HAP-1 (cell line): ENCODE measurements around the gene SPRY1.
A peak's percentile ranks its signal among the peaks of the same experiment; 100 is the strongest.

Source experiments
- DNase-seq, 2 experiments: peaks; one replicate each; pipeline ENCODE4 v3.0.0-alpha.2; 2016 to 2020; ENCODE audit warnings: low spot score in 2 of 2
- H3K27me3 ChIP-seq: fragments of 250-450 bp; sonication (Bioruptor Pico); 2 replicates; pipeline ENCODE4 v1.5.1; 2020; ENCODE audit warnings: low read depth, mild to moderate bottlenecking, moderate library complexity
- H3K36me3 ChIP-seq: fragments of 250-450 bp; sonication (Bioruptor Pico); replicated peaks from 2 replicates; pipeline ENCODE4 v1.5.1; 2020; ENCODE audit warnings: mild to moderate bottlenecking
- H3K4me1 ChIP-seq: fragments of 250-450 bp; sonication (Bioruptor Pico); 2 replicates; pipeline ENCODE4 v1.5.1; 2020; ENCODE audit warnings: mild to moderate bottlenecking
- H3K4me3 ChIP-seq: fragments of 250-450 bp; sonication (Bioruptor Pico); 2 replicates; pipeline ENCODE4 v1.5.1; 2020; ENCODE audit warnings: mild to moderate bottlenecking, moderate library complexity
- H3K9me3 ChIP-seq: fragments of 250-450 bp; sonication (Bioruptor Pico); 2 replicates; pipeline ENCODE4 v1.5.1; 2020; ENCODE audit warnings: mild to moderate bottlenecking, moderate library complexity
- in situ Hi-C: fragments of 300-500 bp; cut with MboI; formaldehyde crosslinking; loops from 3 replicates; pipeline ENCODE4 v1.14.3; 2020; ENCODE audit warnings: low sequenced_read_pairs, inconsistent platforms, mixed read lengths

The SPRY1 gene

GRCh38 chr4:123408471-123409084, 12.0 kb downstream of the SPRY1 start:
- in situ Hi-C loops, result no loop called here
- no peak for DNase-seq
- H3K4me3 ChIP-seq, result no peak overlapping the region
- H3K36me3 ChIP-seq, result peaks cover 7% of the 10 kb centered on the region; the same call in 1 of the 2 replicates
- H3K4me1 ChIP-seq, result no peaks in the 10 kb centered on the region
- peaks cover 7% of the 10 kb centered on the region for H3K27me3 ChIP-seq
- H3K9me3 ChIP-seq, result 0 out of 2 replicates have a peak, but pooled peaks cover 2% of the 10 kb centered on the region

GRCh38 chr4:123409334-123409733, 12.7 kb downstream of the SPRY1 start:
- in situ Hi-C loops, result no loop called here
- no peaks in the 10 kb centered on the region for H3K4me1 ChIP-seq
- H3K36me3 ChIP-seq, result no peaks in the 10 kb centered on the region
- peaks cover 7% of the 10 kb centered on the region for H3K27me3 ChIP-seq
- no peak for DNase-seq
- H3K9me3 ChIP-seq, result no peaks in the 10 kb centered on the region
- H3K4me3 ChIP-seq, result no peak overlapping the region

GRCh38 chr4:123411514-123411913, 14.9 kb downstream of the SPRY1 start:
- no peaks in the 10 kb centered on the region for H3K4me1 ChIP-seq
- in situ Hi-C loops, result no loop called here
- DNase-seq, result no peak
- H3K27me3 ChIP-seq, result peaks cover 16% of the 10 kb centered on the region
- no peak overlapping the region for H3K4me3 ChIP-seq
- H3K9me3 ChIP-seq, result no peaks in the 10 kb centered on the region
- H3K36me3 ChIP-seq, result no peaks in the 10 kb centered on the region

- in situ Hi-C loops, result no loop called here
- no peak overlapping the region for H3K4me3 ChIP-seq
- H3K4me1 ChIP-seq, result no peaks in the 10 kb centered on the region
- no peak for DNase-seq
- no peaks in the 10 kb centered on the region for H3K36me3 ChIP-seq
- H3K9me3 ChIP-seq, result no peaks in the 10 kb centered on the region
- peaks cover 21% of the 10 kb centered on the region for H3K27me3 ChIP-seq
Observed at GRCh38 chr4:123412091-123412505, 15.5 kb downstream of the SPRY1 start.

- Histone ChIP-seq H3K27me3 (peaks cover 21% of the 10 kb centered on the region), H3K36me3 (no peaks in the 10 kb centered on the region), H3K4me1 (peaks cover 2% of the 10 kb centered on the region), H3K4me3 (no peak overlapping the region), H3K9me3 (no peaks in the 10 kb centered on the region)
- in situ Hi-C loops, result no loop called here
- no peak for DNase-seq
Observed at GRCh38 chr4:123412700-123413512, 16.3 kb downstream of the SPRY1 start.

GRCh38 chr4:123415576-123415975, 19.0 kb downstream of the SPRY1 start:
- Histone ChIP-seq H3K4me1 (peaks cover 10% of the 10 kb centered on the region), H3K27me3 (peaks cover 23% of the 10 kb centered on the region)
- in situ Hi-C loops, result no loop called here

GRCh38 chr4:123415977-123416376, 19.4 kb downstream of the SPRY1 start:
- Histone ChIP-seq H3K36me3 (no peaks in the 10 kb centered on the region), H3K9me3 (no peaks in the 10 kb centered on the region), H3K27me3 (peaks cover 25% of the 10 kb centered on the region), H3K4me3 (no peak overlapping the region), H3K4me1 (peaks cover 10% of the 10 kb centered on the region)
- in situ Hi-C loops, result no loop called here
- DNase-seq, result no peak

More at GRCh38 chr4:123415576-123415975, 19.0 kb downstream of the SPRY1 start:
- Histone ChIP-seq H3K4me3 (no peak overlapping the region), H3K9me3 (no peaks in the 10 kb centered on the region), H3K36me3 (no peaks in the 10 kb centered on the region)
- DNase-seq, result no peak

- no peak for DNase-seq
- in situ Hi-C loops, result no loop called here
- H3K27me3 ChIP-seq, result peaks cover 43% of the 10 kb centered on the region
- no peaks in the 10 kb centered on the region for H3K9me3 ChIP-seq
- H3K4me3 ChIP-seq, result no peak overlapping the region
- H3K4me1 ChIP-seq, result peaks cover 10% of the 10 kb centered on the region
- H3K36me3 ChIP-seq, result no peaks in the 10 kb centered on the region
Observed at GRCh38 chr4:123417813-123418212, 21.2 kb downstream of the SPRY1 start.

- Histone ChIP-seq H3K4me1 (peaks cover 10% of the 10 kb centered on the region), H3K36me3 (no peaks in the 10 kb centered on the region), H3K9me3 (no peaks in the 10 kb centered on the region), H3K4me3 (no peak overlapping the region), H3K27me3 (peaks cover 44% of the 10 kb centered on the region)
- DNase-seq, result peak; percentile 78 to 99
- in situ Hi-C loops, result no loop called here
Observed at GRCh38 chr4:123418351-123418931, 21.8 kb downstream of the SPRY1 start.

- Histone ChIP-seq H3K4me3 (no peak overlapping the region), H3K4me1 (peaks cover 10% of the 10 kb centered on the region), H3K27me3 (peaks cover 59% of the 10 kb centered on the region), H3K9me3 (no peaks in the 10 kb centered on the region), H3K36me3 (no peaks in the 10 kb centered on the region)
- in situ Hi-C loops, result no loop called here
- DNase-seq, result no peak
Observed at GRCh38 chr4:123419885-123420755, 23.5 kb downstream of the SPRY1 start.

GRCh38 chr4:123421227-123421936, 24.8 kb downstream of the SPRY1 start:
- in situ Hi-C loops, result no loop called here
- Histone ChIP-seq H3K9me3 (no peaks in the 10 kb centered on the region), H3K36me3 (no peaks in the 10 kb centered on the region), H3K4me1 (peaks cover 10% of the 10 kb centered on the region), H3K27me3 (peaks cover 57% of the 10 kb centered on the region), H3K4me3 (no peak overlapping the region)
- DNase-seq, result no peak

GRCh38 chr4:123421937-123422781, 25.6 kb downstream of the SPRY1 start:
- DNase-seq, result no peak
- H3K9me3 ChIP-seq, result no peaks in the 10 kb centered on the region
- H3K36me3 ChIP-seq, result no peaks in the 10 kb centered on the region
- in situ Hi-C loops, result no loop called here
- no peak overlapping the region for H3K4me3 ChIP-seq
- H3K27me3 ChIP-seq, result peaks cover 51% of the 10 kb centered on the region
- peaks cover 10% of the 10 kb centered on the region for H3K4me1 ChIP-seq
